ENCODE data around the gene DHX8. TPM values are rescaled to one million over a fixed set of nuclear protein-coding genes. Genes with fewer than 3 reads are reported as not detected.

DHX8 gene
- total and polyA plus RNA-seq, 2 donors (not counting 3 experiments of a cell fraction or from before 2014, with no cell fraction given) = 34.9 to 65.6 TPM

DNA sequence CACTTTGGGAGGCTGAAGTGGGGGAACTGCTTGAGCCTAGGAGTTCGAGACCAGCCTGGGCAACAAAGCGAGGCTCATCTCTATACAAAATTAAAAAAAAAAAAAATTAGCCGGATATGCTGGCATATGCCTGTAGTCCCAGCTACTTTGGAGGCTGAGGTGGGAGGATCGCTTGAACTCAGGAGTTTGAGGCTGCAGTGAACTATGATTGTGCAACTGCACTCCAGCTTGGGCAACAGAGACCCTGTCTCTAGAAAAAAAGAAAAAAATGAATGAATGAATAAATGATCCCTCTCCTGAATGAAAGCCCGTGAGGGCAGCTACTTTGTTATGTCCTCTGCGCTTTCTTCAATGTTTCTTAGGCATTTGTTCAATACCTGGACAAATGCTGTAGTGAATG, 27.7 kb upstream of the DHX8 start:
- BruUV-seq (replicated peaks) = no TSS peak
- no peak overlapping the region for H2AFZ ChIP-seq (ENCODE audit: low read depth, low read length)
- no peak overlapping the region for H3K4me2 ChIP-seq (ENCODE audit: insufficient read depth, low read length)
- H3K4me1 ChIP-seq (ENCODE audit: control insufficient read depth, extremely low read depth, insufficient read depth, low read length) = peaks cover 5% of the 10 kb centered on the region
- peaks cover 4 to 9% of the 10 kb centered on the region in 2 experiments for H3K27me3 ChIP-seq (ENCODE audit: control insufficient read depth in 2 of 2, insufficient read depth in 2 of 2, low read length in 2 of 2)
- H3K27ac ChIP-seq (ENCODE audit: insufficient read depth, low read depth, low read length) = no peak overlapping the region
- DNase-seq (ENCODE audit: low read depth, low spot score) (no peak), FAIRE-seq (no peak)
- ChIA-PET CTCF (interaction anchor here (1.4 kb wide), 1 partner anchor 28 kb away, joined by 4 read pairs; the partner anchor contains the start of gene DHX8), POLR2A (no interaction called here)
- no peaks in the 10 kb centered on the region for H4K20me1 ChIP-seq (replicated peaks; ENCODE audit: control insufficient read depth, extremely low read depth, insufficient read depth, low read length)
- TF ChIP-seq POLR2A (IDR thresholded peaks at IDR 0.05; ENCODE audit: low read depth, low read length) (no peak), FOS (IDR thresholded peaks at IDR 0.05; ENCODE audit: borderline replicate concordance, insufficient read depth, low read length) (no peak), GATA2 (IDR thresholded peaks at IDR 0.05; ENCODE audit: insufficient read depth, insufficient read length, low read depth, low read length) (no peak), JUN (IDR thresholded peaks at IDR 0.05; ENCODE audit: borderline replicate concordance, insufficient read depth, insufficient read length, low read depth) (no peak), POLR2AphosphoS5 (IDR thresholded peaks at IDR 0.05; ENCODE audit: insufficient read depth, low read depth, low read length) (no peak), EZH2 (IDR thresholded peaks at IDR 0.05; ENCODE audit: borderline replicate concordance, low read depth, low read length, severe bottlenecking) (no peak), MYC (IDR thresholded peaks at IDR 0.05; ENCODE audit: low read depth, low read length) (no peak)
- TF ChIP-seq, protein P1, sequence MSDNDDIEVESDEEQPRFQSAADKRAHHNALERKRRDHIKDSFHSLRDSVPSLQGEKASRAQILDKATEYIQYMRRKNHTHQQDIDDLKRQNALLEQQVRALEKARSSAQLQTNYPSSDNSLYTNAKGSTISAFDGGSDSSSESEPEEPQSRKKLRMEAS (IDR thresholded peaks at IDR 0.05; ENCODE audit: insufficient read depth, insufficient read length) = no peak
- TF ChIP-seq, protein P2, sequence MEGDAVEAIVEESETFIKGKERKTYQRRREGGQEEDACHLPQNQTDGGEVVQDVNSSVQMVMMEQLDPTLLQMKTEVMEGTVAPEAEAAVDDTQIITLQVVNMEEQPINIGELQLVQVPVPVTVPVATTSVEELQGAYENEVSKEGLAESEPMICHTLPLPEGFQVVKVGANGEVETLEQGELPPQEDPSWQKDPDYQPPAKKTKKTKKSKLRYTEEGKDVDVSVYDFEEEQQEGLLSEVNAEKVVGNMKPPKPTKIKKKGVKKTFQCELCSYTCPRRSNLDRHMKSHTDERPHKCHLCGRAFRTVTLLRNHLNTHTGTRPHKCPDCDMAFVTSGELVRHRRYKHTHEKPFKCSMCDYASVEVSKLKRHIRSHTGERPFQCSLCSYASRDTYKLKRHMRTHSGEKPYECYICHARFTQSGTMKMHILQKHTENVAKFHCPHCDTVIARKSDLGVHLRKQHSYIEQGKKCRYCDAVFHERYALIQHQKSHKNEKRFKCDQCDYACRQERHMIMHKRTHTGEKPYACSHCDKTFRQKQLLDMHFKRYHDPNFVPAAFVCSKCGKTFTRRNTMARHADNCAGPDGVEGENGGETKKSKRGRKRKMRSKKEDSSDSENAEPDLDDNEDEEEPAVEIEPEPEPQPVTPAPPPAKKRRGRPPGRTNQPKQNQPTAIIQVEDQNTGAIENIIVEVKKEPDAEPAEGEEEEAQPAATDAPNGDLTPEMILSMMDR (IDR thresholded peaks at IDR 0.05; ENCODE audit: extremely low read depth in 1 of 2, insufficient read depth in 1 of 2, low read depth in 1 of 2, low read length in 2 of 2) = no peak
- no peaks in the 10 kb centered on the region for H3K9me3 ChIP-seq (replicated peaks; ENCODE audit: control insufficient read depth, insufficient read depth, low read length)
- dilution Hi-C loops (cut with MboI; ENCODE audit: extremely low pct_ligation_motif_present, low sequenced_read_pairs) (no loop called here), intact Hi-C loops (cut with micrococcal nuclease) (no loop called here)
- H3K9me1 ChIP-seq (replicated peaks; ENCODE audit: control insufficient read depth, extremely low read depth, insufficient read depth, low read length) = no peaks in the 10 kb centered on the region
- H3K36me3 ChIP-seq (ENCODE audit: control insufficient read depth in 2 of 2, extremely low read depth in 1 of 2, insufficient read depth in 2 of 2, low read length in 2 of 2) = no peaks in the 10 kb centered on the region
- H3K79me2 ChIP-seq (ENCODE audit: control insufficient read depth, insufficient read depth, low read length) = no peaks in the 10 kb centered on the region
- H3K9ac ChIP-seq (replicated peaks; ENCODE audit: extremely low read depth, insufficient read depth, low read length) = no peak overlapping the region
- H3K4me3 ChIP-seq (replicated peaks in 1 of 3; ENCODE audit: insufficient read depth in 1 of 3, low read depth in 1 of 3, low read length in 3 of 3) = no peak overlapping the region
